GM19467 (cell line): ENCODE results near the gene OR5M8.

Experiments used
- ATAC-seq: cut with Tn5 transposase; IDR thresholded peaks from one replicate; pipeline ENCODE4 v1.9.1; 2021; ENCODE audit warnings: mild to moderate bottlenecking, moderate library complexity; ENCODE audit not compliant: unreplicated experiment

OR5M8 gene

DNA sequence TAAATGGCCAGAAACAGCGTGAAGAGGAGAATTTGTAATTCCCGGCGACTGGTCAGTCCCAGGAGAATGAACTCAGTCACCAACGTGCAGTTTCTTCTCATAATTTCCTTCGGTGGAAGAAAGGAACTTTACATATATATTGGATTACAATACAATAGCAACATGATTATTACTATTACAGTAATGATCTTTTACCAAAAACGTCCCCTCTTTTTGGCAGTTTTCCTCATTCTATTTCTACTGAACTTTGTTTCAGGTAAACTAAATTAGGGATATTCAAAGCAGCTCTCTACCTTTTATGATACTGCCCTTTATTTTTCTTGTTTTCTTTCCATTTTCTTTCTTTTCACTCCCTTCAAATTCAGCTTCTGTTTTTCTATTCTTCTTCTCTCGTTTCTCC is at the start of gene OR5M8:
TSS of gene OR5M8 (minus strand) at position 101 of the 400 bp plus-strand sequence. CDS start at position 101, 0 bp downstream.
- ATAC-seq: no peak

DNA sequence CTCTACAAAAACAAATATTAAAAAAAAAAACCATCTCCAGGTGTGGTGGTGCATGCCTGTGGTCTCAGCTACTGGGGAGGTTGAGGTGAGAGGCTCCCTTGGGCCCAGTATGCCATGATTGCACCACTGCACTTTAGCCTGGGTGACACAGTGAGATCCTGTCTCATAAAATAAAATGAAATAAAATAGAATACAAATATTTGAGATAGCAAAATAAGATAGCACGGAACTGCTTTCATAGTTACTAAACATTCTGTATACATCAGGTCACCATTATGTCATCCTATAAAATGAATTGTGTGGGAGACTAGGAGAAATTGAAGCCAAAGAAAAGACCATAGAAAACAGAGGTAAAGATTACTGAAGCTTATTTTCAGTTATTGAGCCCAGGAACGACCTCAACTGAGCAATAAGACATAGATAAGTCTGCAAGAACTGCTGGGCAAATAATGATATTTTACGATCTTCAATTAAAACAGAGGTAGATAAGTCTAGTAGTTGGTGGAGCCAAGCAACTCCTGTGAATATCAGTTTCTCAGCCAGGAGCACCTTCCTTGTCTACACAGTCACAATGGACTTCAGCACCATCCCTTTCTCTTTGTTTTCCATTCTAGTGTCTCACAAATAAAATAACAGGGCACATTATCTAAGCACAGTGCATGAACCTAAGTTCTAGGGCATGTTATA is 42.0 kb upstream of the OR5M8 start:
- no peak for ATAC-seq

DNA sequence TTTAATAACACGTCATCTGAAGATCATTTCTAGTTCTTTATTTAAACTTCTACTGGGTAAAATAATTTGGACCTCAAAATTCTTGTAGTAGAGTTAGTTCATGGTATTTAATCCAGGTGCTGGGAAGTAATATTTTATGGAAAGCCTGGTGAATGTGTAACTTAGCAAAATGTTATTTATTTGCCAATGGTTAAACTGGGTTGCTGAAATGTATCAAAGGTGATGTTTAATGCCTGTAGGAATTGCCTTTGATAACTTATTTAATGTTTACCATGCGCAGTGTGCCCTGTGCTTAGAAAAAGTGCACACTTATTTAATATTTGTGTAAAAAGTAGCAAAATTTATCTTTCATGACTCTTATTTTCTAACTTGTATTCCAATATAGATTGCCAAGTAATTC is 40.7 kb upstream of the OR5M8 start:
- no peak for ATAC-seq

DNA sequence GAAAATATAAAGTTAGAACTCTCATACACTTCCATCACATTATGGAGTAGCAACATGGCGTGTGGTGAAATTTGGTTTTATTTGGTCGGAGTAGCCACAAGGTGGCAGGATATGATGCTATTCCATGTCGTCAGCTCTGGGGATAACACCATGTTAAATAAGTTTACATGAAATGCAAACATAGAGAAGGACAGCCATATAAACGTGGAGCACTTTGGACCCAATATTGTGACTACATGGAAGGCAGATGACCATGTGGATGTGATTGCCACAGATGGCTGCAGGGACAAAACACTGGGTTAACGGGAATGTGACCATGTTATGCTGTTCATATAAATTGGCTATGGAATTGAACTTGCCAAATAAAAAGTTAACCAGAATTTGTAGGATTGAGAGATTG is 30.8 kb upstream of the OR5M8 start:
- ATAC-seq: no peak

DNA sequence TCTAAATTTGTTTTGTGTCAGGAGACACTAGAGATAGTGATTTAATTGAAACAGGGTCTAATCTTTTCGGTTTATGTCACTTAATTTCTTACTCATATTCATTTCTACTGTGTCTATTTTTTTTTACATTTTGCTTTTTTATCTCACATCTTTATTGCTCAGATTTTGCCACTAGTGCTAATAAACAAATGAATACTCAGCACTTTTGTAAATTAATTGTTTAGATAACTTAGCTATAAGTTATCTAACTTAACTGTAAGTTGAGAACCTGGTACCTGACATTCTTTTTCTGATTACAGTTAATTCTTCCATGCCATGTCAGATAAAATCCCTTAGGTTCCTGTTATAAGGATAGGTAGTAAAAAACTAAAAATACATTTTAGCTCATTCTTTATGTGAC is 22.1 kb upstream of the OR5M8 start:
- ATAC-seq: no peak

DNA sequence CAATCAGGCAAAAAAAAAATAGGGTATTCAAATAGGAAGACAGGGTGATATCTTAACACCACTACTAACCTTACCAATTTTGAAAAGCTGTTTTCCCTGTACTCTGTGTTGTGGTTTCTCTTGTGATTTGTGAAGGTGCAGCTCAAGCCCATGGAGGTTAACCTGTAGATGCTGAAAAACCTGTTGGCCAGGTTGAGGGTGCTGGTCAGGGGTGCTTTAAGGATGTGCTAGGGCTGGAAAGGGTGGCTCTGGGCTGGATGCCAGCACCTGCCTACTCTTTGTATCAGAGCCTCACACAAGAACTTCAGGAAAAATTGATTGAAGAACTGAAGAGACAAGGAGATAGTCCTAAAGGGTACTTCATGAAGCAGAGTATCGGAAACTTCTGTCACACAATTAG is 18.3 kb upstream of the OR5M8 start:
- ATAC-seq: no peak

DNA sequence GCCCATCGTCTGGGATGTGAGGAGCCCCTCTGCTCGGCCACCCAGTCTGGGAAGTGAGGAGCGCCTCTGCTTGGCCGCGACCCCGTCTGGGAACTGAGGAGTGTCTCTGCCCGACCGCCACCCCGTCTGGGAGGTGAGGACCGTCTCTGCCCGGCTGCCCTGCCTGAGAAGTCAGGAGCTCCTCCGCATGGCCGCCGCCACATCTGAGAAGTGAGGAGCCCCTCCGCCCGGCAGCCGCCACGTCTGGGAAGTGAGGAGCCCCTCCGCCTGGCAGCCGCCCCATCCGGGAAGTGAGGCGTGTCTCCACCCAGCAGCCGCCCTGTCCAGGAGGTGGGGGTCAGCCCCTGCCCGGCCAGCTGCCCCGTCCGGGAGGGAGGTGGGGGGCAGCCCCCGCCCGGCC is 5.8 kb upstream of the OR5M8 start:
- ATAC-seq: no peak

DNA sequence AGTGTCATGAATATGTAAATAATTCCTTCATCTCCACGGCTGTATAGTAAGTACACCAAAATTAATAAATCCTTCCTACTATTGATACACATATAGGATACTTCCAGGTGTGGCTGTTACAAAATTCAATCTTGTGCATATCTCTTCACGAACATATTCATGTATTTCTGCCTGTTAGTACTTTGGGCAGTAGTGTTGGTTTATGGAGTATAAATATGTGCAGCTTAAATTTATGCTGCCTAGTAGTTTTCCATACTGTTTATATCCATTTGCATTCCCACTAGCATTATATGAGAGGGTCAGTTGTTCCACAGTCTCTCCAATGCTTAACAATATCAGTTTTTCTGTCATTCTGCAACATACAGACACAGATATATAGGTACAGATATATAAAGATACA is 3.9 kb upstream of the OR5M8 start:
- no peak for ATAC-seq

DNA sequence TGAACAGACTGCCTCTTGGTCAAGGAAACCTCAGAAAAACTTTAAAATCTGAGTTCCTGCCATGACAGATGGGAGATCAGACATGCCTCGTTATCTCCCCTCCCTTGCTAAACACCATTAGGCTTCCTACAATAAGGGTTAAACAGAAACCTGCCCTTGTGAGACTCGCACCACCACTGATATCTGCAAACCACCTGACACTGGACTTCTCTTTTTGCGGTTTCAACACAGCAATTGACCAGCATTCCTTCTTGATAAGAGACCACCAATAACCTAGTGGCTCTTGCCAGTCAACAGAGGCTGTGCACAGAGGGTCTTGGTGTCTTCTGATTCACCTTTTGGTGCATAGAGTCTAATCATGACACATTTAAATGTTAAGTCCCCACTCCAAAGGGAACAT is 4.4 kb downstream of the OR5M8 start:
- no peak for ATAC-seq

DNA sequence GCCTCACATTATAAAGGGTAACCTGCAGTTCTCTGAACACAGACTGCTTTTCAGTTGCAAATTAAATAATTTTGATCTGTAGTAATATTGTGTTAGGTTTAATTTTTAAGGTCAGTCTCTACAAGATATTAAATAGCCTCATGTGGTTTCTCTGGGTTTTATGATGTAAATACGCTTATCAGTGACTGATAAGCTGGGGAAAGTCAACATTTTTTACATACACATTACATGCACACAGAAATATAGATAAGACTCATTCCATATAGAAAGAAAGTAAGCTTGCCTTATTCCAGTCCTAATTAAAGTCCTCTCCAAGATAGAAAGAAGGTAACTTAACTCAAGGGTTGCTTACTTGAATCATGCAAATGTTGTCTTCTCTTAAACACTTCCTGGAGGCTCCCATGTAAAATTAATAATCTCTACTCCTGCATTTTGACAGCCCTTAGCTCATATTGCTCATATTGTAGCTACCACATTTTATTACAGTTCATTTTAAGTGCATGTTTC is 16.4 kb downstream of the OR5M8 start:
- no peak for ATAC-seq

DNA sequence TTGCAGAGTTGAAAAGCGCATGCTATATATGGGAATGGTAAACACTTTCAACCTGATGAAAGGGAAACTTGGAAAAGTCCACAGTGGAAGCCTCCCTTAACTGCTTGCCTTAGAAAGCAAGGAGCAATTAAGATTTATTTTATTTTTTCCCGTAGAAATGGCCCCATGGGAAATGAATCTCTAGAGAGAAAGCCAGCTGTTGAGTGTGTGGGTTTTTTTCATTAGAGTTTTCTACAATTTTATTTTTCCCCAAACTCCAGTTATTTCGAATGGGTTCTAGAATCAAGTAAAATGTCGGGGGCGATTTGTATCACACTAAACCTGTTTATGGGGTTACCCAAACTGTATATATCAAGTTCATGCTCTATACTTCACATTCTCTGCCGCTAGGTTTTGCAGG is 17.9 kb downstream of the OR5M8 start, which contains the start of gene OR5M3:
TSS of gene OR5M3 (minus strand) at position 101 of the 400 bp plus-strand sequence. CDS start 2,855 bp downstream, outside the sequence.
- no peak for ATAC-seq

DNA sequence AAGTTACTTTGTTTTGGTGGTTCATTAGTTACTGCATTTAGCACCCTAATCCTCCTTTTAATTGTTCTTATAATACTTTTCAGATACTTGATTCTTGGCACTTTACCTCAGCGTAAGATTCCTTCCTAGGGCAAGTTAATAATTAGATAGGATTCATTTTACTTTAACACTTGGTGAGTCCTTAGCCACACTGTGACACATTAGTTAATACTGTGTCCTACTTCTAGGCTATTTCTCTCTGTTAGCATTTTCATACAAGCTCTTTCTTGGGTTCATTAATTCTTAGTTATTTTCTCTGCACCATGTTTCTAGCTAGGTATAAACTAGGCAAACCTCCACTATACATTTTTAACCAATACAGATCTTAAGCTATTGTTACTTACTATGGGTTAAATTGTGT is 34.1 kb downstream of the OR5M8 start:
- no peak for ATAC-seq

DNA sequence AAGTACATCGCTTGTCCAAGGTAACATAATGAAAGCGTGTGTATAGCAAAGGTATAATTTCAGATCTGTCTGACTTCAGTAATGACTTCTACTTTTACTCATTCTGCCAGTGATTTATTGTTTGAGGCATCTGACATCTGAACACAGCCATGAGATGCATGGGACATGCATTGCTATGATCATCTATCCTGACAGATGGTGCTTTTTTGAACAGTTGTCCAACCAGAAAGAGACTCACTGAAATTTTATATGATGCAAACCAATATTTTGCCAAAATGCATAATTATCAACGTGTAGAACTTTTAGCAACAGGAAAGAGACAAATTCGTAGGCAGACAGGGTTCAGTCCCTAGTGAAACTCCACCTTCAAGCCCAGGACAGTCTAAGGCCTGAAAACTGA is 37.6 kb downstream of the OR5M8 start:
- ATAC-seq: no peak
